Stimulated activated naive CD8-positive, alpha-beta T cell treated with anti-CD3 and anti-CD28 coated beads, Interleukin-15, Interleukin-2, amounts not matched to agents 100 ng/mL and 50 ng/mL, for 24 hours (primary cell): ENCODE results near the gene SLCO3A1.

Experiments
- H3K27ac Mint-ChIP-seq: one replicate; pipeline ENCODE4 v1.8.0; 2021; ENCODE audit warnings: mild to moderate bottlenecking, mixed read lengths
- H3K27me3 Mint-ChIP-seq: one replicate; pipeline ENCODE4 v1.8.0; 2021; ENCODE audit warnings: mixed read lengths
- H3K36me3 Mint-ChIP-seq: one replicate; pipeline ENCODE4 v1.8.0; 2021; ENCODE audit warnings: low read depth, mixed read lengths
- H3K4me1 Mint-ChIP-seq: one replicate; pipeline ENCODE4 v1.8.0; 2021; ENCODE audit warnings: low read depth, mixed read lengths
- H3K4me3 Mint-ChIP-seq: one replicate; pipeline ENCODE4 v1.8.0; 2021; ENCODE audit warnings: mild to moderate bottlenecking, mixed read lengths
- H3K9me3 Mint-ChIP-seq: one replicate; pipeline ENCODE4 v1.8.0; 2021; ENCODE audit warnings: mixed read lengths

The SLCO3A1 gene

GRCh38 chr15:91944331-91944730, 90.8 kb downstream of the SLCO3A1 start:
- no peaks in the 10 kb centered on the region for H3K36me3 Mint-ChIP-seq
- H3K27ac Mint-ChIP-seq: no peak overlapping the region
- peaks cover 36% of the 10 kb centered on the region for H3K4me1 Mint-ChIP-seq
- H3K4me3 Mint-ChIP-seq: no peak overlapping the region
- no peaks in the 10 kb centered on the region for H3K9me3 Mint-ChIP-seq
- no peaks in the 10 kb centered on the region for H3K27me3 Mint-ChIP-seq

GRCh38 chr15:91945385-91945784, 91.9 kb downstream of the SLCO3A1 start:
- no peak overlapping the region for H3K4me3 Mint-ChIP-seq
- no peak overlapping the region for H3K27ac Mint-ChIP-seq
- peaks cover 27% of the 10 kb centered on the region for H3K4me1 Mint-ChIP-seq

GRCh38 chr15:91946075-91946474, 92.6 kb downstream of the SLCO3A1 start:
- H3K4me1 Mint-ChIP-seq: peaks cover 20% of the 10 kb centered on the region
- no peak overlapping the region for H3K4me3 Mint-ChIP-seq
- H3K36me3 Mint-ChIP-seq: no peaks in the 10 kb centered on the region
- no peak overlapping the region for H3K27ac Mint-ChIP-seq
- no peaks in the 10 kb centered on the region for H3K9me3 Mint-ChIP-seq
- H3K27me3 Mint-ChIP-seq: no peaks in the 10 kb centered on the region

More at GRCh38 chr15:91945385-91945784, 91.9 kb downstream of the SLCO3A1 start:
- H3K36me3 Mint-ChIP-seq: no peaks in the 10 kb centered on the region
- no peaks in the 10 kb centered on the region for H3K27me3 Mint-ChIP-seq
- no peaks in the 10 kb centered on the region for H3K9me3 Mint-ChIP-seq

GRCh38 chr15:91946581-91947292, 93.2 kb downstream of the SLCO3A1 start:
- Mint-ChIP-seq H3K4me3 (no peak overlapping the region), H3K4me1 (peaks cover 15% of the 10 kb centered on the region), H3K27ac (no peak overlapping the region), H3K27me3 (no peaks in the 10 kb centered on the region), H3K36me3 (no peaks in the 10 kb centered on the region), H3K9me3 (no peaks in the 10 kb centered on the region)

- Mint-ChIP-seq H3K27ac (no peak overlapping the region), H3K9me3 (no peaks in the 10 kb centered on the region), H3K4me3 (no peak overlapping the region), H3K4me1 (peaks cover 18% of the 10 kb centered on the region), H3K36me3 (no peaks in the 10 kb centered on the region), H3K27me3 (no peaks in the 10 kb centered on the region)
These were observed 93.8 kb downstream of the SLCO3A1 start for GRCh38 chr15:91947293-91947679.

- H3K27ac Mint-ChIP-seq: no peak overlapping the region
- peaks cover 16% of the 10 kb centered on the region for H3K4me1 Mint-ChIP-seq
- H3K27me3 Mint-ChIP-seq: no peaks in the 10 kb centered on the region
- no peaks in the 10 kb centered on the region for H3K36me3 Mint-ChIP-seq
- no peak overlapping the region for H3K4me3 Mint-ChIP-seq
- no peaks in the 10 kb centered on the region for H3K9me3 Mint-ChIP-seq
These were observed 94.4 kb downstream of the SLCO3A1 start for GRCh38 chr15:91947683-91948608.

- no peaks in the 10 kb centered on the region for H3K9me3 Mint-ChIP-seq
- H3K4me3 Mint-ChIP-seq: no peak overlapping the region
- H3K27me3 Mint-ChIP-seq: no peaks in the 10 kb centered on the region
- peaks cover 25% of the 10 kb centered on the region for H3K4me1 Mint-ChIP-seq
- no peak overlapping the region for H3K27ac Mint-ChIP-seq
- no peaks in the 10 kb centered on the region for H3K36me3 Mint-ChIP-seq
These were observed 95.9 kb downstream of the SLCO3A1 start for GRCh38 chr15:91949361-91949760.

GRCh38 chr15:91950054-91950453, 96.5 kb downstream of the SLCO3A1 start:
- Mint-ChIP-seq H3K27me3 (no peaks in the 10 kb centered on the region), H3K4me1 (peaks cover 30% of the 10 kb centered on the region), H3K27ac (no peak overlapping the region), H3K9me3 (no peaks in the 10 kb centered on the region), H3K36me3 (no peaks in the 10 kb centered on the region), H3K4me3 (no peak overlapping the region)

- peaks cover 30% of the 10 kb centered on the region for H3K4me1 Mint-ChIP-seq
- no peaks in the 10 kb centered on the region for H3K36me3 Mint-ChIP-seq
- no peak overlapping the region for H3K4me3 Mint-ChIP-seq
- H3K27me3 Mint-ChIP-seq: no peaks in the 10 kb centered on the region
- H3K9me3 Mint-ChIP-seq: no peaks in the 10 kb centered on the region
- H3K27ac Mint-ChIP-seq: no peak overlapping the region
These were observed 97.3 kb downstream of the SLCO3A1 start for GRCh38 chr15:91950631-91951329.

GRCh38 chr15:91952216-91952615, 98.7 kb downstream of the SLCO3A1 start:
- Mint-ChIP-seq H3K27me3 (no peaks in the 10 kb centered on the region), H3K27ac (no peak overlapping the region), H3K4me3 (no peak overlapping the region), H3K4me1 (peaks cover 30% of the 10 kb centered on the region), H3K36me3 (no peaks in the 10 kb centered on the region), H3K9me3 (no peaks in the 10 kb centered on the region)

- H3K36me3 Mint-ChIP-seq: no peaks in the 10 kb centered on the region
- H3K4me1 Mint-ChIP-seq: peaks cover 30% of the 10 kb centered on the region
- H3K27ac Mint-ChIP-seq: no peak overlapping the region
- H3K4me3 Mint-ChIP-seq: no peak overlapping the region
- no peaks in the 10 kb centered on the region for H3K9me3 Mint-ChIP-seq
- H3K27me3 Mint-ChIP-seq: no peaks in the 10 kb centered on the region
These were observed 99.9 kb downstream of the SLCO3A1 start for GRCh38 chr15:91953432-91953831.

- H3K4me1 Mint-ChIP-seq: peaks cover 30% of the 10 kb centered on the region
- H3K9me3 Mint-ChIP-seq: no peaks in the 10 kb centered on the region
- H3K36me3 Mint-ChIP-seq: no peaks in the 10 kb centered on the region
- no peak overlapping the region for H3K27ac Mint-ChIP-seq
- no peak overlapping the region for H3K4me3 Mint-ChIP-seq
- no peaks in the 10 kb centered on the region for H3K27me3 Mint-ChIP-seq
These were observed 100.8 kb downstream of the SLCO3A1 start for GRCh38 chr15:91954292-91954691.

- peaks cover 33% of the 10 kb centered on the region for H3K4me1 Mint-ChIP-seq
- H3K4me3 Mint-ChIP-seq: no peak overlapping the region
- H3K27ac Mint-ChIP-seq: no peak overlapping the region
- H3K36me3 Mint-ChIP-seq: no peaks in the 10 kb centered on the region
- H3K27me3 Mint-ChIP-seq: no peaks in the 10 kb centered on the region
- H3K9me3 Mint-ChIP-seq: no peaks in the 10 kb centered on the region
These were observed 102.7 kb downstream of the SLCO3A1 start for GRCh38 chr15:91956026-91956723.

GRCh38 chr15:91961357-91961756, 107.8 kb downstream of the SLCO3A1 start:
- H3K9me3 Mint-ChIP-seq: peaks cover 3% of the 10 kb centered on the region
- H3K36me3 Mint-ChIP-seq: no peaks in the 10 kb centered on the region
- H3K4me3 Mint-ChIP-seq: no peak overlapping the region
- H3K27me3 Mint-ChIP-seq: no peaks in the 10 kb centered on the region
- no peak overlapping the region for H3K27ac Mint-ChIP-seq
- H3K4me1 Mint-ChIP-seq: peaks cover 24% of the 10 kb centered on the region
